Gastroesophageal sphincter (tissue), 4 donors: Measurements from ENCODE around the gene RAB26. TPM values are rescaled to one million over a fixed set of nuclear protein-coding genes. Genes with fewer than 3 reads are reported as not detected.
A peak's percentile ranks its signal among the peaks of the same experiment; 100 is the strongest.

Experiments used
- ATAC-seq: fragments of 150-250 bp; one replicate; pipeline ENCODE4 v1.9.1; 2016; ENCODE audit warnings: mild to moderate bottlenecking, moderate library complexity
- H3K27ac ChIP-seq, 4 donors: fragments of 200-600 bp; sonication (generic) in 3 of 4; 1 replicate in 3 of 4; 2 replicates in 1 of 4; pipeline ENCODE4 v1.5.1; 2016 to 2019
- H3K27me3 ChIP-seq: fragments of 200-600 bp; sonication (generic); one replicate; pipeline ENCODE4 v1.5.1; 2019
- H3K36me3 ChIP-seq, 2 donors: fragments of 200-600 bp; sonication (generic); one replicate each; pipeline ENCODE4 v1.5.1; 2019; ENCODE audit warnings: control low read depth in 1 of 2
- H3K4me1 ChIP-seq, 3 donors: fragments of 200-600 bp; sonication (generic); 1 replicate in 2 of 3; 2 replicates in 1 of 3; pipeline ENCODE4 v1.5.1; 2016 to 2019; ENCODE audit warnings: control low read depth in 2 of 3
- H3K4me3 ChIP-seq, 2 donors: fragments of 200-600 bp; sonication (generic); one replicate each; pipeline ENCODE4 v1.5.1; 2019; ENCODE audit warnings: mild to moderate bottlenecking in 1 of 2, moderate library complexity in 1 of 2
- H3K9me3 ChIP-seq, 3 donors: fragments of 200-600 bp; sonication (generic); one replicate each; pipeline ENCODE4 v1.5.1; 2017 to 2019; ENCODE audit warnings: control low read depth in 2 of 3
- EP300 ChIP-seq: sonication (generic); formaldehyde crosslinking; IDR thresholded peaks from one replicate; pipeline ENCODE4 v1.6.1; 2017; ENCODE audit warnings: antibody characterized with exemption, mild to moderate bottlenecking
- POLR2A ChIP-seq, 2 donors: fragments of 450-650 bp; IDR thresholded peaks; one replicate each; pipeline ENCODE4 v1.6.1; 2017; ENCODE audit warnings: antibody characterized with exemption in 2 of 2, mild to moderate bottlenecking in 2 of 2, moderate library complexity in 1 of 2
- POLR2AphosphoS5 ChIP-seq: sonication (generic); formaldehyde crosslinking; IDR thresholded peaks from one replicate; pipeline ENCODE4 v1.6.1; 2017; ENCODE audit warnings: antibody characterized with exemption
- WGBS, 2 donors: methylation state at CpG; one replicate each; pipeline ENCODE4 v1.1.5; 2018; ENCODE audit warnings: low coverage in 1 of 2; 5-methylcytosine and 5-hydroxymethylcytosine counted together
- total RNA-seq, 4 donors: library from RNA; depleted of rRNA; stranded (reverse); fragments of >200 nt; gene quantifications; one replicate each; pipeline ENCODE4 v1.1.0, GENCODE V29; 2016
- TF ChIP-seq, protein P1 (sequence below), 4 experiments: fragments of 200-600 bp in 2 of 4; fragments of 450-650 bp in 2 of 4; sonication (generic) in 1 of 4; IDR thresholded peaks; one replicate each; pipeline ENCODE4 v1.5.1; 2017 to 2019; ENCODE audit warnings: antibody characterized with exemption in 4 of 4, mild to moderate bottlenecking in 2 of 4, moderate library complexity in 2 of 4

RAB26 gene
- total RNA-seq, 4 donors from 2014 or later = 0.39 to 1.0 TPM; not detected in 2

DNA sequence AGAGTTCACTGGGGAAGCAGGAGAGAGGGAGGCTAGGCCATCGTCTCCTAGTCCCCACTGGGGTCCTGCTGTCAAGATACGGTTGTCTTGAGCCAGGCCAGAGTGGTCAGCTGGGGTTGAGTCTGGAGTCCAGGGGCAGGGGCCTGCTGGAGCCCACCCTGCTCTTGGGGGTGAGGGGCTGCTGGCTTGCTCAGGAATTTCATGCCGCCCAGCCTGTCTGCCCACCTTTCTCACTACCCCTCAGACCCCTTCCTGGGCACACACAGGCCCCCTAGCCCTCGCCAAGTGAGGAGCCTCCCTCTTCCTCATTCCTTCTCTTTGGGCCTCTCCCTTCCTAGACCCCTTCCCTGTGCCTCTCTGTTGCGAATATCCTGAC, 8.4 kb downstream of the RAB26 start:
- Histone ChIP-seq H3K36me3 (peaks cover 0 to 3% of the 10 kb centered on the region in 2 donors), H3K4me3 (peak overlapping the region in 1 of 2 donors; percentile 77), H3K27me3 (no peaks in the 10 kb centered on the region), H3K9me3 (no peaks in the 10 kb centered on the region), H3K4me1 (peaks cover 3 to 90% (median 68%) of the 10 kb centered on the region in 3 donors), H3K27ac (peak overlapping the region; percentile 82 to 95 (median 94))
- 31% methylated on average over 3 of the region's 5 CpGs; no CpG with 5 or more reads in 1 of the 2 donors for WGBS, 2 donors
- TF ChIP-seq, protein P1, sequence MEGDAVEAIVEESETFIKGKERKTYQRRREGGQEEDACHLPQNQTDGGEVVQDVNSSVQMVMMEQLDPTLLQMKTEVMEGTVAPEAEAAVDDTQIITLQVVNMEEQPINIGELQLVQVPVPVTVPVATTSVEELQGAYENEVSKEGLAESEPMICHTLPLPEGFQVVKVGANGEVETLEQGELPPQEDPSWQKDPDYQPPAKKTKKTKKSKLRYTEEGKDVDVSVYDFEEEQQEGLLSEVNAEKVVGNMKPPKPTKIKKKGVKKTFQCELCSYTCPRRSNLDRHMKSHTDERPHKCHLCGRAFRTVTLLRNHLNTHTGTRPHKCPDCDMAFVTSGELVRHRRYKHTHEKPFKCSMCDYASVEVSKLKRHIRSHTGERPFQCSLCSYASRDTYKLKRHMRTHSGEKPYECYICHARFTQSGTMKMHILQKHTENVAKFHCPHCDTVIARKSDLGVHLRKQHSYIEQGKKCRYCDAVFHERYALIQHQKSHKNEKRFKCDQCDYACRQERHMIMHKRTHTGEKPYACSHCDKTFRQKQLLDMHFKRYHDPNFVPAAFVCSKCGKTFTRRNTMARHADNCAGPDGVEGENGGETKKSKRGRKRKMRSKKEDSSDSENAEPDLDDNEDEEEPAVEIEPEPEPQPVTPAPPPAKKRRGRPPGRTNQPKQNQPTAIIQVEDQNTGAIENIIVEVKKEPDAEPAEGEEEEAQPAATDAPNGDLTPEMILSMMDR (IDR thresholded peaks at IDR 0.05) = no peak
- no peak for TF ChIP-seq POLR2A (IDR thresholded peaks at IDR 0.05)
- no peak for TF ChIP-seq EP300
- no peak for TF ChIP-seq POLR2AphosphoS5
- ATAC-seq = no peak

DNA sequence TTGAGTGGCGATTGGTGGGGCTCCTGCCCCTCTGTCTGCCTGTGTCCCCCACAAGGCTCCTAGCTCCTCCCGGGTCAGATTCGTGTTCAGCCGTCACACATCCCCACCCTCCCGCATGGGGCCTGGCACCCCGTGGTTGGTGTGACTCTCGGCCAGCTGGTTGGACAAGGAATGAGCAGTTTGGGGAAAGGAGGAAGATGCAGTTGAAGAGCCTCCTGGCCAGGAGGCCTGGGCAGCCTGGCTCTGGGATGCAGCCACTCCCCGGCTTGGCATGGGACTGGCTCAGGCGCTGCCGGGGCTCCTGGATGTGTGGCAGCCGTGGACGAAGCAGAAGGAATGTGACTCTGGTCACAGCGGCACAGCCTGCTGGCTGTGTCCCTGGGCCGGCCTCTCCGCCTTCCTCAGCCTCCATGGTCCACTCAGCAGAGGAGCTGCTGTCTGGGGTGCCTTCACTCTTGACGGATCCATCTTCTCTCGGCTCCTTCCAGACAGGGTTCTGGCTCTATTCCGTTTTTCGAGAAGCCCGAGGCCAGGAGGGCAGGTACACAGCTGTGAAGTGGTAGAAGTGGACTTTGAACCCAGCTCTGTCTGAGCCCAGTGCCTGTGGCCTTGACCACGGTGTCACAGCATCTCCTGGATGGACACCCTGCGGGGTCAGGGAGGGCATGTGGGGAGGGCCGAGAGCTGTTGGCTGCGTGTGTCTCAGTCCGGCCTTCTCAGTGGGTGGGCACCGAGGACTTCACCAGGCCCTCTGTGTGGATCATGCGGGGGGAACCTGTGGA, 9.2 kb downstream of the RAB26 start:
- Histone ChIP-seq H3K4me3 (peak overlapping the region in 1 of 2 donors; percentile 77), H3K4me1 (peaks cover 3 to 90% (median 66%) of the 10 kb centered on the region in 3 donors)
- 90% methylated on average over 2 of the region's 27 CpGs; no CpG with 5 or more reads in 1 of the 2 donors for WGBS, 2 donors

DNA sequence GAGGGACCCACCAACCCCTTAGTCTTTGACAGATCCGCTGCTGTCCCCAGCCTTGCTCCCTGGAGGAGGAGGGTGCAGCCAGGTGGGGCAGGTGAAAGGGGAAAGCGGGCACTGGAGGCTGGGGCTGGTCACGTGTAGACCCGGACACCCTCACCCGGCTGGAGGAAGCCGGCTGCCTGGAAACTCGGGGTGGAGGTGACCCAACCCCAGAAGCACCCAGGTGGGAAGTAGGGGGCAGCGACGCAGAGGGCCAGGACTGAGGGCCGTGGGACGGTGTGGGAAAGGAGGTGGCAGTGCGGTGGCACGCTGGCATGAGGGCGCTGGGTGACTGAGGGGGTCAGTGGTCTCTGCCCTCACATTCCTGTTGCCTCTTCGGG, 9.8 kb downstream of the RAB26 start:
- TF ChIP-seq POLR2AphosphoS5 = no peak
- TF ChIP-seq POLR2A (IDR thresholded peaks at IDR 0.05) = no peak
- TF ChIP-seq, protein P1 (IDR thresholded peaks at IDR 0.05) = no peak
- no peak for TF ChIP-seq EP300
- peaks cover 0 to under 1% of the 10 kb centered on the region in 2 donors for H3K36me3 ChIP-seq
- peak overlapping the region; percentile 82 to 95 (median 94) for H3K27ac ChIP-seq
- H3K9me3 ChIP-seq = no peaks in the 10 kb centered on the region
- peaks cover 3 to 90% (median 60%) of the 10 kb centered on the region in 3 donors for H3K4me1 ChIP-seq
- ATAC-seq = no peak
- no peaks in the 10 kb centered on the region for H3K27me3 ChIP-seq
- H3K4me3 ChIP-seq = peak overlapping the region in 1 of 2 donors; percentile 77
- WGBS, 2 donors = 52 to 60% methylated on average over 1 to 8 of the region's 15 CpGs

More for the DNA sequence above, 9.2 kb downstream of the RAB26 start:
- peak overlapping the region; percentile 82 to 95 (median 94) for H3K27ac ChIP-seq
- TF ChIP-seq, protein P1 (IDR thresholded peaks at IDR 0.05) = no peak
- TF ChIP-seq POLR2A (IDR thresholded peaks at IDR 0.05) = no peak
- TF ChIP-seq EP300 = no peak
- no peak for TF ChIP-seq POLR2AphosphoS5
- no peaks in the 10 kb centered on the region for H3K36me3 ChIP-seq
- no peaks in the 10 kb centered on the region for H3K9me3 ChIP-seq
- H3K27me3 ChIP-seq = no peaks in the 10 kb centered on the region
- ATAC-seq = no peak

DNA sequence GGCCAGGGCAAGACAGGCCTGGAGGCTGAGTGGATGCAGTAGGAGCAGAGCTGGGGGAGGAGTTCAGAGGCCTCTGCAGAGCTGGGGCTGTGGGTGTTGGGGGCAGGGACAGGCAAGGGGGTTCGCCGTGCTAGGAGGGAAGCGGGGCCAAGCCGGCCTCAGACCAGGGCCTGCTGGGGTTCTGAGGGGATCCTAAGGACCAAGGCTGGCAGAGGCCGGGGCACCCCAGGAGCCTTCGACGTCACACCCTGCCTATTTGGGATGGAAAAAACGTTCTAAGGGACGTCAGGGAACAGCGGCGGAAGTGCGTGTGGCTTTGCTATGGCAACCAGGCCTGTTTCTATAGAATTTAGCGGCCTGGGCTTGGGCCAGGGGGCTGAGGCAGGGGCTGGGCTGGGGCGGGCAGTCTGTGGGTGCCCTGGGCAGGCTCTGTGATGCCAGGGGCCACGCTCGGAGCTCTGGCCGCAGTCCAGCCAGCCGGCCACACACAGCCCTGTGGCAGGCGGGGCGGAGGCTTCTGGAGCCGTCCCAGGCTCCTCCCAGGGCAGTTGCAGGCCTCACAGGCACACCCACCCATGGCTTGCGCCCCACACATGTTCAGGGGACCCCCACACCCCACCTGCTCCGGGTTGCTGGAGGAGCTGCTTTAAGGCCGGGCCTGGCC, 10.9 kb downstream of the RAB26 start:
- H3K4me1 ChIP-seq = peaks cover 3 to 85% (median 49%) of the 10 kb centered on the region in 3 donors
- no peak for TF ChIP-seq POLR2AphosphoS5
- TF ChIP-seq POLR2A (IDR thresholded peaks at IDR 0.05) = no peak
- TF ChIP-seq, protein P1 (IDR thresholded peaks at IDR 0.05) = no peak
- no peak for TF ChIP-seq EP300
- no peak for ATAC-seq
- H3K27me3 ChIP-seq = no peaks in the 10 kb centered on the region
- peaks cover 0 to 10% of the 10 kb centered on the region in 2 donors for H3K36me3 ChIP-seq
- 18% methylated on average over 2 of the region's 24 CpGs; no CpG with 5 or more reads in 1 of the 2 donors for WGBS, 2 donors
- H3K4me3 ChIP-seq = peak overlapping the region; percentile 3 to 77
- H3K9me3 ChIP-seq = no peaks in the 10 kb centered on the region
- peak overlapping the region; percentile 82 to 95 (median 94) for H3K27ac ChIP-seq
